Subcutaneous abdominal adipose tissue (tissue), 5 donors: ENCODE data around the gene NSMF.

Source experiments
- H3K27ac ChIP-seq: one replicate; pipeline ENCODE4 v1.7.0; 2013; ENCODE audit warnings: low read depth, mild to moderate bottlenecking, inconsistent platforms, low read length, moderate library complexity
- H3K27me3 ChIP-seq, 5 donors: one replicate each; pipeline ENCODE4 v1.7.0; 2013; ENCODE audit warnings: low read length in 5 of 5, inconsistent platforms in 1 of 5; ENCODE audit not compliant: control insufficient read depth in 5 of 5, insufficient read depth in 4 of 5
- H3K36me3 ChIP-seq, 5 donors: one replicate each; pipeline ENCODE4 v1.7.0; 2013; ENCODE audit warnings: low read length in 5 of 5; ENCODE audit not compliant: control insufficient read depth in 5 of 5, insufficient read depth in 5 of 5
- H3K4me1 ChIP-seq, 5 donors: one replicate each; pipeline ENCODE4 v1.7.0; 2013; ENCODE audit warnings: low read length in 5 of 5, mild to moderate bottlenecking in 3 of 5, moderate library complexity in 1 of 5; ENCODE audit not compliant: control insufficient read depth in 5 of 5, insufficient read depth in 5 of 5
- H3K4me3 ChIP-seq, 5 donors: one replicate each; pipeline ENCODE4 v1.7.0; 2013; ENCODE audit warnings: low read length in 5 of 5, low read depth in 1 of 5
- H3K9ac ChIP-seq, 5 donors: one replicate each; pipeline ENCODE4 v1.7.0; 2013; ENCODE audit warnings: low read length in 5 of 5, mild to moderate bottlenecking in 4 of 5, moderate library complexity in 3 of 5
- H3K9me3 ChIP-seq, 5 donors: one replicate each; pipeline ENCODE4 v1.7.0; 2013; ENCODE audit warnings: low read length in 5 of 5; ENCODE audit not compliant: control insufficient read depth in 5 of 5
- donor health status: healthy.
- donor health status: healthy.
- donor health status: healthy.
- donor health status: healthy.
- donor health status: healthy.

Gene NSMF

GRCh38 chr9:137432687-137433348 is 26.3 kb downstream of the NSMF start:
- Histone ChIP-seq H3K4me1 (peaks cover 0 to 5% (median 0%) of the 10 kb centered on the region in 5 donors), H3K9ac (no peak overlapping the region), H3K36me3 (no peaks in the 10 kb centered on the region), H3K27me3 (peaks cover 4 to 18% (median 13%) of the 10 kb centered on the region in 5 donors), H3K9me3 (no peaks in the 10 kb centered on the region), H3K4me3 (no peak overlapping the region), H3K27ac (no peak overlapping the region)

GRCh38 chr9:137431416-137431931 is 27.7 kb downstream of the NSMF start:
- no peak overlapping the region for H3K27ac ChIP-seq
- no peak overlapping the region for H3K9ac ChIP-seq
- H3K36me3 ChIP-seq: no peaks in the 10 kb centered on the region
- no peak overlapping the region for H3K4me3 ChIP-seq
- peaks cover 0 to 5% (median 0%) of the 10 kb centered on the region in 5 donors for H3K4me1 ChIP-seq
- peaks cover 4 to 6% (median 5%) of the 10 kb centered on the region in 5 donors for H3K27me3 ChIP-seq
- H3K9me3 ChIP-seq: no peaks in the 10 kb centered on the region

DNA sequence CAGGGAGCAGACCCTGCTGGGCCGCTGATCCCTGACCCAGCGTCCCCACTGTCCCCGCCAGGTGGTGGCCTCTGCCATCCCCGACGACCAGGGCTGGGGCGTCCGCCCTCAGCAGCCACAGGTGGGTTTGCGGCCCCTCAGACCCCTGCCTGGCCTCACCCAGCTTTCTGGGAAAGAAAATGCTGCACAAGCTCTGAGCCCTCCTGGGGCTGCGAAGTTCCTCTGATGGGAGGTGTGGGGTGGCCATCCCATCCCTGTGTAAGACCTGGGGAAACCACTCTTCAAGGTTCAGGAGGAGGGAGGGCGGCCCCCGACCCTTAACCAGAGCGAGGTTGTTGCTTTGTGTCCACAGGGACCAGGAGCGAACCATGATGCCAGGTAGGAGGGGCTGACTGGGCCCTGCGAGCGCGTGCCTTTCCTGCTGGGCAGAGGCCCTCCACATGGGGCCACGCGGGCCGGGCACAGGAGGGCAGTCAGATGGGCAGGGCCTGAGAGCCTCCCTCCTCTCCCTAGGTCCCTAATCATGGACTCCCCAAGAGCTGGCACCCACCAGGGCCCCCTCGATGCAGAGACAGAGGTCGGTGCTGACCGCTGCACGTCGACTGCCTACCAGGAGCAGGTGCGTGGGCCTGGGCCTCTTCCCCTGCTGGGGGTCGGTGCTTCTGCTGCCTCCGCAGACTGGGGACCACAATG is 28.3 kb downstream of the NSMF start:
- Histone ChIP-seq H3K36me3 (no peaks in the 10 kb centered on the region), H3K4me1 (peaks cover 0 to 3% (median under 1%) of the 10 kb centered on the region in 5 donors), H3K27ac (no peak overlapping the region), H3K27me3 (peaks cover 2 to 4% (median 4%) of the 10 kb centered on the region in 5 donors), H3K4me3 (no peak overlapping the region), H3K9ac (no peak overlapping the region), H3K9me3 (no peaks in the 10 kb centered on the region)

GRCh38 chr9:137429974-137430722 is 29.0 kb downstream of the NSMF start:
- Histone ChIP-seq H3K27ac (no peak overlapping the region), H3K27me3 (peaks cover 0 to 4% (median 0%) of the 10 kb centered on the region in 5 donors), H3K4me1 (peaks cover 0 to 9% (median under 1%) of the 10 kb centered on the region in 5 donors), H3K9ac (no peak overlapping the region), H3K4me3 (no peak overlapping the region), H3K36me3 (no peaks in the 10 kb centered on the region), H3K9me3 (no peaks in the 10 kb centered on the region)

DNA sequence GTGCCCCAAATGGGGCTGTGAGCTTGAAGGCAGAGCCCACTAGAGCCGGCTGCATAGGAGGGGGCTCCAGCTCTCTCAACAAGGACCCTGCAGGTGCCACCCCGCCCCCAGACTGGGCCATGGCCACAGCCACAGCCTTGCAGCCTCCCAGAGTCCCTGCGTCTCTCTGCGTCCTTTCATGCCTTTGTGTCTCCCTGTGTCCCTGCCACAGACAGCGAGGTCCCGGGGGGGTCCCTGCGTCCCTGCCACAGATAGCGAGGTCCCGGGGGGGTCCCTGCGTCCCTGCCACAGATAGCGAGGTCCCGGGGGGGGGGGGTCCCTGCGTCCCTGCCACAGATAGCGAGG is 29.6 kb downstream of the NSMF start:
- H3K27me3 ChIP-seq: peaks cover 0 to 4% (median 0%) of the 10 kb centered on the region in 5 donors
- H3K4me3 ChIP-seq: no peak overlapping the region
- no peak overlapping the region for H3K27ac ChIP-seq
- H3K9me3 ChIP-seq: no peaks in the 10 kb centered on the region
- H3K36me3 ChIP-seq: no peaks in the 10 kb centered on the region
- peaks cover 2 to 15% (median 6%) of the 10 kb centered on the region in 5 donors for H3K4me1 ChIP-seq
- H3K9ac ChIP-seq: no peak overlapping the region

GRCh38 chr9:137428841-137429545 is 30.1 kb downstream of the NSMF start:
- Histone ChIP-seq H3K27ac (no peak overlapping the region), H3K4me3 (no peak overlapping the region), H3K9ac (no peak overlapping the region), H3K36me3 (no peaks in the 10 kb centered on the region), H3K27me3 (peaks cover 0 to 4% (median 0%) of the 10 kb centered on the region in 5 donors), H3K9me3 (no peaks in the 10 kb centered on the region), H3K4me1 (peaks cover 2 to 20% (median 10%) of the 10 kb centered on the region in 5 donors)

- Histone ChIP-seq H3K4me3 (no peak overlapping the region), H3K9ac (no peak overlapping the region), H3K27ac (no peak overlapping the region), H3K27me3 (peaks cover 0 to 4% (median 0%) of the 10 kb centered on the region in 5 donors), H3K9me3 (no peaks in the 10 kb centered on the region), H3K4me1 (peaks cover 2 to 23% (median 16%) of the 10 kb centered on the region in 5 donors), H3K36me3 (no peaks in the 10 kb centered on the region)
These were observed 30.9 kb downstream of the NSMF start for GRCh38 chr9:137428311-137428630.

- peaks cover 0 to 4% (median 0%) of the 10 kb centered on the region in 5 donors for H3K27me3 ChIP-seq
- peaks cover 2 to 23% (median 16%) of the 10 kb centered on the region in 5 donors for H3K4me1 ChIP-seq
- H3K9me3 ChIP-seq: no peaks in the 10 kb centered on the region
- H3K27ac ChIP-seq: no peak overlapping the region
- no peak overlapping the region for H3K9ac ChIP-seq
- no peaks in the 10 kb centered on the region for H3K36me3 ChIP-seq
- no peak overlapping the region for H3K4me3 ChIP-seq
These were observed 31.5 kb downstream of the NSMF start for GRCh38 chr9:137427454-137428310.

DNA sequence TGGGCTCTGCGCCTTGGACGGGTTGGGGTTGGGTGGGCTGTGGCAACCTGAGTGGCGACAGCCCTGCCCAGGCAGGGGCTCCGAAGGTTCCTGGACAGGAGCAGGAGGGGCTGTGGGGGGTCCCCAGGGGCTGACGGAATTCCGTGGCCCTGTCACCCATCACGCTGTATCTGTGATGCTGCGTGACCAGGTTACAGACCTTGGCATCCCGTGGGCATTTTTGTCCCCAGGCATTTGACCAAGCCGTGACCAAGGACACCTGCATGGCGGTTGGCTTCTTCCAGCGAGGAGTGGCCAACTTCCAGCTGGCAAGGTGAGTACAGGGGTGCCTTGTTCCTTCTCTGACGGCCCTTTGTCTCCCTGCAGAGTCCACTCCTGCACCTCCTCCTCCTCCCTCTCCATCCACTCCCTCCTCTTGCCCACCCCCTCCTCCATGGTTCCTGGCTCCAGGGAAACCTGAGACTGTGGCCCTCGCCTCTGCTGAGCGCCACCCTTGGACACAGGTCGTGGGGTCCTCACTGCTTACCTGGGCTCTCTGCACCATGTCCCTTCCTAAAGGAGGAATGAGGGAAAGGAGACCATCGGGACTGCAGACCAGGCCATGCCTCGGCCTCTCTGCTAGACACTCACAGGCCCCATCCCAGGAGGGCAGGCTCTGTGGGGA is 33.0 kb downstream of the NSMF start:
- Histone ChIP-seq H3K4me3 (no peak overlapping the region), H3K27ac (no peak overlapping the region), H3K4me1 (peaks cover 3 to 35% (median 28%) of the 10 kb centered on the region in 5 donors), H3K27me3 (peaks cover 0 to 4% (median 0%) of the 10 kb centered on the region in 5 donors), H3K36me3 (no peaks in the 10 kb centered on the region), H3K9ac (no peak overlapping the region), H3K9me3 (no peaks in the 10 kb centered on the region)
